Naive B cell (primary cell): ENCODE results near the gene STXBP6. TPM values are rescaled to one million over a fixed set of nuclear protein-coding genes. Genes with fewer than 3 reads are reported as not detected.
"Not testable (repeated sequence)": the region's sequence is repeated elsewhere in the genome, so short reads cannot be mapped to it uniquely, and the experiment has no call there.

Experiments used
- ATAC-seq, 2 donors: fragments of 150-1000 bp; cut with Tn5 transposase; 2 replicates each; pipeline ENCODE4 v1.10.0; 2021; ENCODE audit warnings: low read depth in 2 of 2, mild to moderate bottlenecking in 2 of 2, moderate library complexity in 2 of 2
- DNase-seq: peaks from one replicate; pipeline ENCODE4 v3.0.0; 2022
- H3K27ac Mint-ChIP-seq, 6 donors: one replicate each; pipeline ENCODE4 v1.8.0; 2020 to 2022; ENCODE audit warnings: mild to moderate bottlenecking in 6 of 6, mixed read lengths in 6 of 6, moderate library complexity in 5 of 6, inconsistent platforms in 2 of 6
- H3K27me3 Mint-ChIP-seq, 3 donors: one replicate each; pipeline ENCODE4 v1.8.0; 2021 to 2022; ENCODE audit warnings: mixed read lengths in 3 of 3, mild to moderate bottlenecking in 1 of 3
- H3K36me3 Mint-ChIP-seq, 2 donors: one replicate each; pipeline ENCODE4 v1.8.0; 2020 to 2022; ENCODE audit warnings: mixed read lengths in 2 of 2, inconsistent platforms in 1 of 2, mild to moderate bottlenecking in 1 of 2
- H3K4me1 Mint-ChIP-seq, 3 donors: one replicate each; pipeline ENCODE4 v1.8.0; 2020 to 2022; ENCODE audit warnings: mixed read lengths in 3 of 3, inconsistent platforms in 1 of 3, mild to moderate bottlenecking in 1 of 3, moderate library complexity in 1 of 3
- H3K4me3 Mint-ChIP-seq, 8 donors: one replicate each; pipeline ENCODE4 v1.8.0; 2020 to 2022; ENCODE audit warnings: mild to moderate bottlenecking in 8 of 8, mixed read lengths in 8 of 8, moderate library complexity in 8 of 8, inconsistent platforms in 2 of 8
- H3K9me3 Mint-ChIP-seq, 7 donors: one replicate each; pipeline ENCODE4 v1.8.0; 2020 to 2022; ENCODE audit warnings: mixed read lengths in 7 of 7, mild to moderate bottlenecking in 5 of 7, inconsistent platforms in 2 of 7, moderate library complexity in 1 of 7
- polyA plus RNA-seq, 6 donors: library from polyadenylated mRNA; unstranded; fragments of 300-500 nt; fragmentation: Illumina TruSeq; gene quantifications; one replicate each; pipeline ENCODE4 v1.2.3, GENCODE V29; 2021; ENCODE audit warnings: low read depth in 6 of 6

The STXBP6 gene
- polyA plus RNA-seq, 6 donors from 2014 or later, result not detected

- no peak for DNase-seq
- Mint-ChIP-seq H3K4me1 (no peaks in the 10 kb centered on the region), H3K27me3 (peaks cover 5 to 19% (median 18%) of the 10 kb centered on the region in 3 donors), H3K27ac (no peak overlapping the region), H3K9me3 (peaks cover 0 to 2% (median 0%) of the 10 kb centered on the region in 7 donors), H3K36me3 (no peaks in the 10 kb centered on the region), H3K4me3 (no peak overlapping the region)
- ATAC-seq, result no peak
Observed at GRCh38 chr14:24813089-24813815, 236.7 kb downstream of the STXBP6 start.

- Mint-ChIP-seq H3K36me3 (no peaks in the 10 kb centered on the region), H3K9me3 (peaks cover 0 to 2% (median 0%) of the 10 kb centered on the region in 7 donors), H3K27me3 (peaks cover 9 to 30% (median 27%) of the 10 kb centered on the region in 3 donors), H3K4me3 (no peak overlapping the region), H3K27ac (no peak overlapping the region), H3K4me1 (no peaks in the 10 kb centered on the region)
- no peak for ATAC-seq
- no peak for DNase-seq
Observed at GRCh38 chr14:24809135-24809534, 240.8 kb downstream of the STXBP6 start.

- Mint-ChIP-seq H3K4me3 (no peak overlapping the region), H3K27ac (no peak overlapping the region), H3K4me1 (no peaks in the 10 kb centered on the region), H3K27me3 (peaks cover 9 to 30% (median 27%) of the 10 kb centered on the region in 3 donors), H3K9me3 (peaks cover 0 to 4% (median 0%) of the 10 kb centered on the region in 7 donors), H3K36me3 (no peaks in the 10 kb centered on the region)
- ATAC-seq (no peak), DNase-seq (no peak)
Observed at GRCh38 chr14:24808412-24808811, 241.5 kb downstream of the STXBP6 start.

GRCh38 chr14:24806061-24806678 is 243.8 kb downstream of the STXBP6 start:
- Mint-ChIP-seq H3K27ac (no peak overlapping the region), H3K27me3 (peaks cover 9 to 39% (median 23%) of the 10 kb centered on the region in 3 donors), H3K4me1 (no peaks in the 10 kb centered on the region), H3K9me3 (peaks cover 0 to 4% (median 0%) of the 10 kb centered on the region in 7 donors), H3K4me3 (no peak overlapping the region), H3K36me3 (no peaks in the 10 kb centered on the region)
- no peak for ATAC-seq
- DNase-seq, result no peak

- Mint-ChIP-seq H3K4me1 (no peaks in the 10 kb centered on the region), H3K36me3 (no peaks in the 10 kb centered on the region), H3K4me3 (no peak overlapping the region), H3K27me3 (peaks cover 9 to 34% (median 23%) of the 10 kb centered on the region in 3 donors), H3K27ac (no peak overlapping the region), H3K9me3 (peaks cover 0 to 4% (median 0%) of the 10 kb centered on the region in 7 donors)
- ATAC-seq (no peak), DNase-seq (no peak)
Observed at GRCh38 chr14:24804552-24805212, 245.3 kb downstream of the STXBP6 start.

- DNase-seq (no peak), ATAC-seq (no peak)
- Mint-ChIP-seq H3K27ac (no peak overlapping the region), H3K9me3 (peaks cover 0 to 4% (median 0%) of the 10 kb centered on the region in 7 donors), H3K27me3 (peaks cover 5 to 34% (median 20%) of the 10 kb centered on the region in 3 donors), H3K4me3 (no peak overlapping the region), H3K36me3 (no peaks in the 10 kb centered on the region), H3K4me1 (no peaks in the 10 kb centered on the region)
Observed at GRCh38 chr14:24803933-24804494, 245.9 kb downstream of the STXBP6 start.

- not testable (repeated sequence) for H3K36me3 Mint-ChIP-seq, H3K4me3 Mint-ChIP-seq, ATAC-seq, H3K27ac Mint-ChIP-seq, H3K9me3 Mint-ChIP-seq, DNase-seq, H3K4me1 Mint-ChIP-seq
- H3K27me3 Mint-ChIP-seq, result peaks cover 4 to 31% (median 14%) of the 10 kb centered on the region in 3 donors
Observed at GRCh38 chr14:24803426-24803825, 246.5 kb downstream of the STXBP6 start.

GRCh38 chr14:24802236-24802635 is 247.7 kb downstream of the STXBP6 start:
- Mint-ChIP-seq H3K9me3 (peaks cover 0 to 4% (median 0%) of the 10 kb centered on the region in 7 donors), H3K27me3 (peaks cover 4 to 26% (median 10%) of the 10 kb centered on the region in 3 donors), H3K4me3 (no peak overlapping the region), H3K4me1 (no peaks in the 10 kb centered on the region), H3K27ac (no peak overlapping the region), H3K36me3 (no peaks in the 10 kb centered on the region)
- ATAC-seq, result no peak
- no peak for DNase-seq

GRCh38 chr14:24801024-24801423 is 248.9 kb downstream of the STXBP6 start:
- DNase-seq (no peak), ATAC-seq (no peak)
- peaks cover 0 to 4% (median 0%) of the 10 kb centered on the region in 7 donors for H3K9me3 Mint-ChIP-seq
- H3K27ac Mint-ChIP-seq, result no peak overlapping the region
- H3K27me3 Mint-ChIP-seq, result peaks cover 0 to 23% (median 5%) of the 10 kb centered on the region in 3 donors
- H3K4me3 Mint-ChIP-seq, result no peak overlapping the region
- no peaks in the 10 kb centered on the region for H3K4me1 Mint-ChIP-seq
- H3K36me3 Mint-ChIP-seq, result no peaks in the 10 kb centered on the region

- ATAC-seq (no peak), DNase-seq (no peak)
- H3K4me1 Mint-ChIP-seq, result no peaks in the 10 kb centered on the region
- no peak overlapping the region for H3K27ac Mint-ChIP-seq
- peaks cover 4 to 43% (median 8%) of the 10 kb centered on the region in 3 donors for H3K27me3 Mint-ChIP-seq
- H3K9me3 Mint-ChIP-seq, result peaks cover 0 to 5% (median 0%) of the 10 kb centered on the region in 7 donors
- no peaks in the 10 kb centered on the region for H3K36me3 Mint-ChIP-seq
- no peak overlapping the region for H3K4me3 Mint-ChIP-seq
Observed at GRCh38 chr14:24798911-24799462, 251.0 kb downstream of the STXBP6 start.

GRCh38 chr14:24795406-24795805 is 254.5 kb downstream of the STXBP6 start:
- ATAC-seq (no peak), DNase-seq (no peak)
- Mint-ChIP-seq H3K9me3 (peaks cover 0 to 5% (median 0%) of the 10 kb centered on the region in 7 donors), H3K27ac (no peak overlapping the region), H3K36me3 (no peaks in the 10 kb centered on the region), H3K4me3 (no peak overlapping the region), H3K27me3 (peaks cover 4 to 35% (median 18%) of the 10 kb centered on the region in 3 donors), H3K4me1 (no peaks in the 10 kb centered on the region)

- H3K36me3 Mint-ChIP-seq, result no peaks in the 10 kb centered on the region
- ATAC-seq (no peak), DNase-seq (no peak)
- no peak overlapping the region for H3K4me3 Mint-ChIP-seq
- H3K9me3 Mint-ChIP-seq, result peaks cover 0 to 5% (median 0%) of the 10 kb centered on the region in 7 donors
- H3K4me1 Mint-ChIP-seq, result no peaks in the 10 kb centered on the region
- no peak overlapping the region for H3K27ac Mint-ChIP-seq
- H3K27me3 Mint-ChIP-seq, result peaks cover 4 to 35% (median 18%) of the 10 kb centered on the region in 3 donors
Observed at GRCh38 chr14:24794644-24795305, 255.2 kb downstream of the STXBP6 start.

GRCh38 chr14:24790196-24790595 is 259.8 kb downstream of the STXBP6 start:
- Mint-ChIP-seq H3K36me3 (no peaks in the 10 kb centered on the region), H3K27me3 (peaks cover 15 to 36% (median 20%) of the 10 kb centered on the region in 3 donors), H3K4me1 (no peaks in the 10 kb centered on the region), H3K27ac (no peak overlapping the region), H3K9me3 (no peaks in the 10 kb centered on the region), H3K4me3 (no peak overlapping the region)
- DNase-seq (no peak), ATAC-seq (no peak)
